Measurements from ENCODE around the gene SPAG7.
A peak's percentile ranks its signal among the peaks of the same experiment; 100 is the strongest.

The SPAG7 gene

GRCh38 chr17:4978726-4979125 is 11.1 kb upstream of the SPAG7 start:
- DNase-seq, result no peak

GRCh38 chr17:4974115-4974670 is 6.6 kb upstream of the SPAG7 start:
- peak in 2 of 58 donors; percentile 11 to 12 for DNase-seq

- DNase-seq, result no peak
These were observed 5.9 kb upstream of the SPAG7 start for GRCh38 chr17:4973256-4974114.

DNA sequence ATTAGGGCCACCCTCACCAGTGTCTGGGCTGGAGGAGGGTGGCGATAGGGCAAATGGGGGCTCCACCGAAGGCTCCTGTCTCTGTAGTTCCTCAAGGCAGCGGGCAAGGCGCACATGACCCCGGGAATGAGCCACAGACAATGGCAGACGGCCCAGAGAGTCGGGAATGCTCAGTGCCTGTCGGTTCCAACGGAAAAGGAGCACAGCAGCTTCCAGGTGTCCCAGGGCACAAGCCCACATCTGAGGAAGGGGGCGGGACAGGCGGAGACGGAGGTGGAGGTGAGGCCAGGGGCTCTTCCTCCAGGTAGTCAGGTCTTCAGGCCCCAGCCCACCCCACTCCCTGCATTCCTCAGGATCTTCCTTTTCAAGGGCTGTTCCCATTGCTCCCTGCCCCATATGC is 5.1 kb upstream of the SPAG7 start:
- no peak for DNase-seq

DNA sequence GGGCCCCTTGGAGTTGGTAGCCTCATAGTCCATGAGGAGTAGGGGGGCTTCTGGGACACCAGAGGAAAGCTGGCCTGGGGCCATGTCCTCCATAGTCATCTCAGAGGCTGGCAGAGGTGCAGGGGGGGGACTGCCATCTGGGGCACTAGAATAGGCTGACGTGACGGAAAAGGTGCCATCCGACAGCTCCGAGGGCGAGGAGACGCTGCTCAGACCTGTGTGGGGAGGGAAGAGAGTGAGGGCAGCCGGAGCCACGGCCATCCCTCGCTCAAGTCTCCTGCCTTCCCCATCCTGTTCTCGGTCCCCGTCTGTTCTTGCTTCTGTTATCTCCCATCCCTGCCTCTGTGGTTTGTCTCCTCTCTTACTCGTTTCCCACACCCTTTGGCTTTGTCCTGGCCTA is 4.7 kb upstream of the SPAG7 start:
- no peak for DNase-seq

GRCh38 chr17:4971826-4972225 is 4.2 kb upstream of the SPAG7 start:
- DNase-seq, result no peak

DNA sequence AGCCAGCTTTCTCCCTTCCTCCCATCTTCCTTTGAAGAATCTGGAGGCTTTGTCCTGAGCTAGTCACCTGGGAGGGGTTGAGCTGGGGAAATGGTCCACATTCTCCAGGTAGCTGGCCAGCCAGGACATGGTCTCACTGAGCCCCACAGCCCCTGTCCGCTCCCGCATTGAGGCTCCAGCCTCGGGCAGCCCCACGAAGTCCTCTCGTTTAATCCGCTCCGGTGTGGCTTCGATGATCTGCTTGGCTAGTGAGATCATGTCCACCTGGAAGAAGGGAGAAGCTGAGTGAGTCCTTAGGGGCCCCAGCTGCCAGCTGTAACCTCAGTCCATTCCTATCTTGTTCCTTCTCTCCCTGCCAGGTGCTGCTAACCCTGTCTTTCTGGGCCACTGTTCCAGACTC is 2.7 kb upstream of the SPAG7 start:
- DNase-seq, result no peak

DNA sequence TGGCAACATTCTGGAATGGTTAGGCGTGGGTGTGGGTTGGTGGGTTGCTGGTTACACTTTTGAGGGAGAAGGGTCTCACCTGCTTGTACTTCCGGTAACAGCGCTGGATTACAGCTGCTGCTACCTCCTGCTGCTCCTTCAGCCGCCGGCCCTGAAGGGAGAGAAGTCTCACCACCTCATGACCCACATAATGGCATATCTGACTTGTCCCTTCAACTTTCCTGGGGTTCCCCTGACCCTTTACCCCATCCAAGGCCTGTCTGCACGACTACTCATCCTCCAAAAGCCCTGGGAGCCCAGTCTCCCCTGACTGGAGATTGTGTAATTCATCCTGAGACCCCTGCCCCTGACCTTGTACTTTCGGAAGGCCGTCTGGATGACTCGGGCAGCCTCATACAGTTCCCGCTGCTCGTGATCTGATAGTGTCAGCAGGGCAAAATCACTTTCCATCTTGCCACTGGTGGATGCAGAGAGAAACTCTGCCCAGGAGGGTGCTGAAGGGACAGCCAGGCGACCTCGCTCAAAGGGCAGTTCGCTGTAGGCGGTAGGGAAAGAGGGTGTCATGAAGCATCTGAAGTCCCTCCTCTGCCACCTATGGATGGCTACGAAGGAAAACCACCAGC is 2.0 kb upstream of the SPAG7 start:
- no peak for DNase-seq

DNA sequence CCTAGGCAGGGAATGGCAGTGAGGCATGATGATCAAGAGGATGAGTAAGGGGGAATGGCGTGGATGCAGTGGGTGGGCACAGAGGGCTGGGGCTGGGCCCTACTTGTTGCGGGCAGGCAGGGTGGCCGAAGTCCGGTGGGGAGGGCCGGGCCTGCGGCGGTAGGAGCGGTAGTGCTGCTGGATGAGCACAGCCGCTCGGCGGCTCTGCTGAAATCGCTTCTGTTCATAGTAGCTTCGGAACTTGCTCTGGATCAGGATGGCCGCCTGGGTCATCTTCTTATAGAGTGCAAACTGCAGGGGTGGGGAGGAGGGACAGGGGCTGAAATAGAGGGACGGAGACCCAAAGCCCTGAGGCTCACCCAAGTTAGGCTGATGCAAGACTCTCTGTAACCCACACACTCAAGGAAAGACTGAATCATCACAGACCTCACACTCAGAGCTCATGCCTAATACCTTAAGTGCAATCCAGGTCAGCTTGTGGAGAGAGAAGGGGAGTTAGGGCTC is 1.5 kb upstream of the SPAG7 start:
- no peak for DNase-seq

DNA sequence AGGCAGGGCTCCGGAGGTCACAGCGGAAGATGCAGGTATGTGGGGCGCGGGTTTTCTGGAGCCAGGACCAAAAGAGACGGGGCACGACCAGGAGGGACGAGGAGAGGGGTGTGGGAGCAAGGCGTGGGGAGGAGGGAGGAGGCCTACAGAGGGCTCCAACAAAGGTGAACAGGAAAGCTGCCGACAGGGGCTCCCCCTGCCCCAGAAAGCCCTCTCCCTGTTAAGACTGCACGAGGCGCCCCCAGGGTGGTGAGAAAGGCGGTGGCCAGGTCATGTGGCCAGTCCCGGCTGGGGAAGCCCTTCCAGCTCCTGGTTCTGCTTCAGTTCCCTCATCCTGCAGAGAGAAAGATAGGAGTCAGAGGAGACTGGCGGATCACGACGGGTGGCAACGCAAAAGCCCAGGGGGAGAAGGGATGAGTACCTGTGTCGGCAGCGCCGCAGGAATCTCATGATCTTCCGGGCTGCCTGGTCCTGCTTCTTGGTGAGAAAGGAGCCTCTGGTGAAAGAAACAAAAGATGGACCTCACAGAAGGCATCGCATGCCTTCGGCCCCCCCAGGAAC is 949 bp upstream of the SPAG7 start:
- DNase-seq, result peak in 10 of 58 donors; percentile 10 to 48 (median 30)

DNA sequence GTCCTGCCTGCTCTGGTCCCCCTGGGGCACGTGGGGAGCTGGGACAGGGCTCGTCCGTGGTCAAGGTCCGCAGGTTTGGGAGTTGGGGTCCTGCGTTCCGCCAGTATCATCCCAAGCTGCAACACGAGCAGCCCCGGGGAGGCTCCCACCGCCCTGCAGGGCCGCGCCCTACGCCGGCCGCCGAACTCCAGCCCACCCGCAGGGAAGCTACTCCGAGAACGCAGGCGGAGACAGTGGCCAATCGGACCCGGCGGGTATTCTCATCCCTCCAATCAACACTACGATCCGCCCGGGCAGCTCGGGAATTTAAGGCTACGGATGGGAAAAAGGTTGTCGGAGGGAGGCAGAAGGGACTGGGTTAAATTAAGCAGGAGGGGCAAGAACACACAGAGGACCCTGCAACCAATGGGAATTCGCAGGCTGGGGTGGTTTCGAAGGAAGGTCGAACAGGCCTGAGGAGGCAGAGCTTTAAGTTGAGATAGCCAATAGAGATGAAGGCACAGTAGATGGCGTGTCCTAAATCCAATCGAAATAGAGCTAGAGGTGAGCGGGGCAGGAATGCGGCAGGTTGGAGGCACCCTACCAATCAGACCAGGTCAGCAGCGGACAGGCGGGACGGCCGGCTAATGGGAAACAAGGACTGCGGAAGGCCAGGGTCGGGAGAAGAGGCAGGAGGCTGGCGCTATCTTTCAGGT is 626 bp downstream of the SPAG7 start:
- DNase-seq, result peak in 57 of 58 donors; percentile 93 to 100 (median 99)

DNA sequence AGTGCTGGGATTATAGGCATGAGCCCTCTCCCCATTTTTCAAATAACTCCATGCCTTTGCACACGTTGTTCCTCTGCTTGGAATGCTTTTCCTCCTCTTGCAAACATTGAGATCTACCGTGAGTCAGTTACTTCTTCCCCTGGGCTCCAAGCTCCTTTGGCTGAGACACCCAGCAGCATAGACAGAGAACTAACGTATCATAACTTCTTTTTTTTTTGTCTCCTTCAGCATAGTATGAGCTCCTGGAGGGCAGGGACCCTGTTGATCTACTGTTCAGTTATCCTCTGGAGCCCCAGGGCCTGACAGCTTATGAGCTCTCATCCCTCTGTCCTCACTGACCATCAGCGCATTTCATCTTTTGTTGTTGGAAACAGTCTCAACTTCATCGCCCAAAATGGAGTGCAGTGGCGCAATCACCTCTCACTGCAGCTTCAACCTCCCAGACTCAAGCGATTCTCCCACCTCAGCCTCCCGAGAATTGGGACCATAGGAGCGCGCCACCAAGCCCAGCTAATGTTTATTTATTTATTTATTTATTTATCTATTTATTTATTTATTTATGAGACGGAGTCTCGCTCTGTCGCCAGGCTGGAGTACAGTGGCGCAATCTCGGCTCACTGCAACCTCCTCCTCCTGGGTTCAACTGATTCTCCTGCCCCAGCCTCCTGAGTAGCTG is 2.2 kb downstream of the SPAG7 start:
- DNase-seq, result no peak

- no peak for DNase-seq
These were observed 7.2 kb downstream of the SPAG7 start for GRCh38 chr17:4960279-4960922.

- no peak for DNase-seq
These were observed 8.2 kb downstream of the SPAG7 start for GRCh38 chr17:4959261-4959965.

DNA sequence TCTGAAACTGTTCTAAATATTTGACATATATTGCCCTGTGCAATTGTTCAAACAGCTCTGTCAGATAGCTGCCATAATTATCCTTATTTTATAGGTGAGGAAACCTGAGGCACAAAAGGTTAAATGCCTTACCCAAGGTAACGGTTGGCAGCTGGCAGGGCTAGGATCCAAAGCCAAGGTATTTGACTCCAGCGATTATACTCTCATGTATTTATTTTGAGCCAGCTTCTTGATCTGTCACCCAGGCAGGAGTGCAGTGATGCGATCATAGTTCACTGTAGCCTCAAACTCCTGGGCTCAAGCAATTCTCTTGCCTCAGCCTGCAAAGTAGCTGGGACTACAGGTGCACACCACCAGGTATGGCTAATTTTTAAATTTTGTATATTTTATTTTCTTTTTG is 9.5 kb downstream of the SPAG7 start:
- no peak for DNase-seq

DNA sequence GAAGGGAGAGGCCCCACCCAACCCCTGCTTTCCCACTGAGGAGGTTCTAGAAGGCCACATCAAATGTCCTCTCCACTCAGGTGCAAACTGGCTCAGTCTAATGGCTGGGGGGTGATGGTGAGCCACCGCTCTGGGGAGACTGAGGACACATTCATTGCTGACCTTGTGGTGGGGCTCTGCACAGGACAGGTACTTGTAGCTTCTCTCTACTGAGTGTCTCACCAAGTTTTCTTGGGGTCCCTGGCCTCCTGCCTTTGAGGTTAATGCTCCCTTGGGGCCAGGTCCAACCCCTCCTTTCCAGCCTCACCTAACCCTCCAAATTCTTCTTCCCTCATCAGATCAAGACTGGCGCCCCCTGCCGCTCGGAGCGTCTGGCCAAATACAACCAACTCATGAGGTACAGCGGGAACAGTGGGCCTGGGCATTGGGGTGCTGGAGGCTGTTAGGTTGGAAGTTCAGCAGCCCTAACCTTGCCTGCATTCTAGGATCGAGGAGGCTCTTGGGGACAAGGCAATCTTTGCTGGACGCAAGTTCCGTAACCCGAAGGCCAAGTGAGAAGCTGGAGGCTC is 11.0 kb downstream of the SPAG7 start:
- no peak for DNase-seq

- no peak for DNase-seq
These were observed 12.5 kb downstream of the SPAG7 start for GRCh38 chr17:4955091-4955490.

GRCh38 chr17:4953451-4953961 is 14.1 kb downstream of the SPAG7 start:
- DNase-seq, result no peak

DNA sequence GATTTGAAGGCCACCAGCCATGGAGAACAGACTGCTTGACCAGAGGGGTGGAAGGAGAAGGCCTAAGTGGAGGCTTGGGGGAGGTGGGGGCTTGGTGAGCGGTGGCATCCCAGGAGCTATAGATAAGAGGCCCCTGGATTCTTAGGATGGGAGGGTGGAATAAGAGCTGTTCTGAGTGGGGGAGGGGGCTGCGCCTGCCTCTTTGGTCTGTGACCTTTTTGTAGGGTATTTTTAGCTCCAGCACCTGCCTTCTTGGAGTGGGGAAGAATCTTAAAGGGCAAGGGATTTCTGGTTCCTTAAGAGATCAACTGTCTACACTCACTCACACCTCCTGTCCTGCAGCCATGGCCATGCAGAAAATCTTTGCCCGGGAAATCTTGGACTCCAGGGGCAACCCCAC is 16.1 kb downstream of the SPAG7 start:
- DNase-seq, result no peak
